HG03097 (cell line): ENCODE measurements around the gene ZNF599.

Experiments
- ATAC-seq: cut with Tn5 transposase; IDR thresholded peaks from one replicate; pipeline ENCODE4 v1.9.1; 2021; ENCODE audit not compliant: unreplicated experiment, low FRiP score

The ZNF599 gene

GRCh38 chr19:34757441-34757840 is 15.6 kb downstream of the ZNF599 start:
- no peak for ATAC-seq

DNA sequence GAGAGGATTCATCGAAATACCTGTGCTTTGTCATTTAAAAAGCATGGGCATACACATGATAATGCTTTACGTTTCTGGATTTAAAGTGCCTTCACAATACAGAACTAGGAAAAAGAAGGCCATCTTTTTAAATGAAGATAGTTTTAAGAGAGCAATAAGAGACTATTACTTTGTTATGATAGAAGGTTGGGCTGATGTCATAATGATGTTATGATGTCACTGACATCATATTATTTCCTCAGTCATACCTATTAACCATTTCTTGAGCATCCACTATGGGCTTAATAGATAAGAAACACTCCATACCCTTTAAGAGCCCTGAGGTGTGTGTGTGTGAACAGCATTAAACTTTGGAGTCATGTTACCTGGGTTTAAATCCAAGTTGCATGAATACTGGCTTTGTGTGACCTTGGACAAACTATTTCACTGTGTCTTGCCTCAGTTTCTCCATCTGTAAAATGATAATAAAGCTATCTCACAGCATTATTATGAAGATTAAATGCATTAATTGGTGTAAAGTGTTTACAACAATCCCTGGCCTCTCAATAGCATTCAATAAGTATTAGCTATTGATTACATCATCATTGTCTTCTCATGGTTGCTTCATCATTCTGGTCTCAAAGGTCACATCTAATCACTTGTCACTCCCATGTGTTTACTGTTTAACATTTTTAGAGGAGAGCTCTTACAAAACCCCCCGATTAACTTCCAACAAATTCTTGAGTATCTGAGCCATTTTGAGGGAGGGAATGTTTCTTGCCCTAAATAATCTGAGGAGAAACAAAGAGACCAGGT is 27.9 kb downstream of the ZNF599 start:
- ATAC-seq = no peak

DNA sequence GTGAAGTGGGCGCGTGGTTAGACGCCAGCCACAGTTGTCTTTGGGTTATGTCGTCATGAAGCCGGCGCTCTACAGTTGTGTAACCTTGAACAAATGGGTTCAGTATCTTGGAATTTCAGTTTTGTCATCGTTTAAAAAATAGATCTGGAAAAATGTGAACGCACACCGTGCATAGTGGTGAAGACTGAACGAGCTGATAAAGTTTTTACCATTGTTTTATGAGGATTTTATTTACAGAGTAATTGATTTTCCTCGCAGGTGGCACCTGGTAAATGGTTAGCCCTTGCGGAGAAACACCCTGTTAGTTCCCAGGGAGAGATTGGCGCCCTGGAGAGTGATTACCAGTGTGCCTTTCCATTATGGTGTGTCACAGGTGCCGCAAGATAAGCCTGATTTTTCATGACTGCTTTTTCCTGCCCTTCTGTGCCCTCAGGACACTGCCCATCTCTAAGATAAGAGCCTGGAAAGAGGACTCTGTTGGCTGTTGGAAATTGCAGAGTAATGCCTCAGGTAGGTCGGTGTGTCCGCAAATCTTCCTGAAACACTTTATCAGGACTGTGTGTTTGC is 38.4 kb downstream of the ZNF599 start:
- ATAC-seq = no peak

DNA sequence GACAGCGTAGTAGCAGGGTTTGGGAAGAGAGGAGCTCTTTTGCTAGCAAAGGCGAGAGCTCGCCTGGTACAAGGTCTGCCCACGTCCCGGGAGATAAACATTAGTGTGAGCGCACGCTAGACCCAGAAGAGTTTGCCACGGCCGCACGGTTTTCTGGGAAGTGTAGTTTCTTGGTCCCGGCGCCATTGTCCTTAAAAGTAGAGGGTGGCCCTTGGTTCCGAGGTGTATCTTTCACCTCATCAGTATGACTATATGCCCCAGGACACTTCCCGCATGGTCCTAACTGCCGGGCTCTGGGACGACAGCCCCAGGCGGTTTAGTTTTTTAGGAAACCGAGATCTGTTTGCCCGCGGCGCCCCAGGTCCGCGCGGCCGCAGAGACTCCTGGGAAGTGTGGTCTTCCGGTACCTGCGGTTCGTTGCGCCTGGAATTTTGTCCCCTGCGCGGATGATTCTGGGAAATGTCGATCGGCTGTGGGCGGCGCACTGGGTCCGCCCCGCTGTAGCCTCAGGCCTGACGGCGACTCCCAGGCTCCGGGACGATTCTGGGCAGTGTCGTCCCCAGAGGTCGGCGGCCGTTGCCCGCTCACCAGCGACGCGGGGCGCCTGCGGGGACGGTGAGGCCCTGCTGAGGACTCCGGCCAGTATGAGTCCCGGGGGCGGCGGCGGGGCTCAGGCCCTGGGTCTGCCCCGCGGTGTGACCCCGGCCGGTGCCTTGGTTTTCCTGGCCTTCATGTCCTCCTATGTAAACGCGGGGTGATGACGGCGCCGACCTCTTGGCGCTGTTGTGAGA is 39.1 kb downstream of the ZNF599 start, which contains the start of gene ZNF181:
Gene ZNF181 (plus strand): TSS at position 498 of the 791 bp plus-strand sequence. CDS start 795 bp downstream, outside the sequence.
- ATAC-seq = peak; percentile 79

DNA sequence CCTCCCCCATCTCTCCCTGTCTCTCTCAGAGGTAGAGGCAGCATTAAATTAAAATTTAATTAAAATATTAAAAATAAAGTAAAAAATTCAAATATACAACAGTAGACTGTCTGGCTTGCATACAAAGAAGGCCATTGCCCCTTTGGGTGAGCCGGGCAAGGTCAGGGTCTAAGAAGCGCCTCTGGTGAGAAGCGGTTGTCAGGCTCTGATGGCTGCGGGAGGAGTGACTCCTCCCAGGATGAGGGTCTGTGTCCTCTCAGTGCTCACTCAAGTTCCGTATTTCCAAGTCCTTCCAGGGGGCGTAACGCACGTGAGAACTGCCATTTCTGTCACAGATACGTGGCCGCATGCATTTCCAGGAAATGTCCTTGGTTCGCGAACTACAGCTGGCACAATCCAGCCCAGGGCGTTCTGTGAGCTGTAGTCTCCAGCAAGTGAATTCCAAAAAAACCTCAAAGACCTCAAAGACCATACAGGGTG is 39.7 kb downstream of the ZNF599 start:
- ATAC-seq = peak; percentile 11

DNA sequence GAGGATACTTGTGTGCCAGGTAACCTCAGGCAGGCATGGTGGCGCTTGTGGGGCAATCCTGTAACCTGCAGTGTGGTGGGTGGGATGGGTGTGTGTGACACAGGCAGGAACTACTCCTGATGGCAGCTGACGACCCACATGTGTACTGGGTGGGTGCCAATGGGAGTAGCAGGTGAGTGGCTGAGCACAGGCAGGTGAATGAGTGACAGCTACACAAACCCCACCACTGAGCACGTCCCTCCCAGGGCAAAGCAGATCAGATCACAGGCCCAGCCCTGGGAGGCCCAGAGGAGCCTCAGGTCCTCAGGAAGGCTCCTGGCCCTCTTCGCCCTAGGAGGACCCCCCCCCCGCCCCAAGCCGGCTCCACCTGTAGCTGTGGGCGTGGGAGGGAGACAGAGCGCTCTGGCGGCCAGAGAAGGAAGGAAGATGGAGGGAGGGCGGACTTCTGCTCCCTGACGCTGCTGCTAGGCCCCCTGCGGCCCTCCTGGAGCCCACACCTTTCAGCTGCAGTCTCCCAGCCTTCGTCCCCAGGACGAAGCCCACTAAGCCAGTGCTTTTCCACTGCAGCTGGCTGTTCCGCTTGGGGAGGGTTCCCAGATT is 40.3 kb downstream of the ZNF599 start:
- ATAC-seq = no peak

DNA sequence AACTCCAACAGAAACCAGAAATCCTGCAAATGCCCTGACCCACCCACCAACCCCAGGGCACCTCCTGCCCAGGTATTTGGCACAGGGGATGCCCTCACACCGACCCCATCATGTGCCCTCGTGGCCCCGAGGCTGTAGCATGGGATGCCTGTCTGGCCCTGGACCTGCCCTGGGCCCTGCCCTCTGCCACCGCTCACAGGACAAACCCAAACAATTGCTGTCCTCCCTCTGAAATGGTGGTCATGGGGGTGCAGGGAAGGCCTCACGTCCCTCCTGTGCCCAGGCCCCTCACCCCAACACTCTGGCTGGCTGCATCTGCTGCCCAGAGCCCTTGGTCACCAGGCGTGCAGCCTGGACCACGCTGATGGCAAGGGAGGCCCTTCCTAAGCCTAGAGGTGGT is 41.1 kb downstream of the ZNF599 start:
- no peak for ATAC-seq

GRCh38 chr19:34731019-34731829 is 41.8 kb downstream of the ZNF599 start:
- ATAC-seq = no peak

- ATAC-seq = no peak
These were observed 47.6 kb downstream of the ZNF599 start for GRCh38 chr19:34725400-34725799.

DNA sequence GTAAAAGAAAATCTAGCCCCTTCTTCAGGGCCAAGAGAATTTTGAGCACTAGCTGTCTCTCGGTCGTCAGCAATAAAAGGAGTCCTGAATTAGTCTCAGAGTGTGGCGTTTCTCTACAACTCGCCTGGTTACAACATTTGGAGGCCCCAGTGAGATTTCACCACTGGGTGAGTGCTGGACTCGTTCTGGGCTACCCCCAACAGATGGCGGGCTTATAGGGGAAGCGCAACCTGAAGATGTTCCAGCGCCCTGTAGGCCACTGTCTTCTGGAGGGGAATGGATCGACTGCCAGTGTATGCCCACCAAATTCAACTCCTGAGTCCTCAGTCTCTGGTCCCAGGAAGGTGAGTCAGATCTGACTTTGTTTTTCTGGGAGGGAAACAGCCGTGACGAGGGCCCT is 50.7 kb downstream of the ZNF599 start:
- no peak for ATAC-seq

DNA sequence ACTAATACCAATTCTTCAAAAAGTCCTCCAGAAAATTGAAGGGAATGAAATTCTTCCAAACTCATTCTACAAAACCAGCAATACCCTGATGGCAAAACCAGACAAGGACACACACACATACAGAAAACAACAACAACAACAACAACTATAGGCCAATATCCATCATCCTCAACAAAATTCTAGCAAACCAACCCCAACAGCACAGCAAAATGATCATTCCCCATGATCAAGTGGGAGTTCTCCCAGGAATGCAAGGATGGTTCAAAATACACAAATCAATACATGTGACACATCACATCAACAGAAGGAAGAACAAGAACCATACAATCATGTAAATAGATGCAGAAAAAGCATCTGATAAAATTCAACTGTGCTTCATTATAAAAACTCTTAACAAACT is 57.7 kb downstream of the ZNF599 start:
- ATAC-seq = no peak

- ATAC-seq = no peak
These were observed 59.8 kb downstream of the ZNF599 start for GRCh38 chr19:34713262-34713637.

GRCh38 chr19:34712395-34713261 is 60.4 kb downstream of the ZNF599 start:
- ATAC-seq = no peak

GRCh38 chr19:34711890-34712289 is 61.1 kb downstream of the ZNF599 start:
- ATAC-seq = no peak
